Hepatocyte (in vitro differentiated cells): ENCODE measurements around the gene PTPRT.

Experiments used
- CTCF ChIP-seq: fragments of 200-600 bp; sonication (generic); IDR thresholded peaks from 2 replicates; pipeline ENCODE4 v1.5.1; 2016; ENCODE audit warnings: antibody characterized with exemption, mild to moderate bottlenecking; ENCODE audit not compliant: poor library complexity
- EZH2 ChIP-seq: fragments of 200-600 bp; sonication (generic); IDR thresholded peaks from 2 replicates; pipeline ENCODE4 v1.6.1; 2016; ENCODE audit warnings: antibody characterized with exemption, mild to moderate bottlenecking, borderline replicate concordance

GRCh38 chr20:42067596-42067995 lies 1122.1 kb downstream of the PTPRT start:
- TF ChIP-seq CTCF (no peak), EZH2 (no peak)
